ENCODE measurements around the gene CFAP69. TPM values are rescaled to one million over a fixed set of nuclear protein-coding genes. Genes with fewer than 3 reads are reported as not detected.
A peak's percentile ranks its signal among the peaks of the same experiment; 100 is the strongest.

Gene CFAP69
- total RNA-seq, 2 donors from 2014 or later: 27.4 to 50.6 TPM

DNA sequence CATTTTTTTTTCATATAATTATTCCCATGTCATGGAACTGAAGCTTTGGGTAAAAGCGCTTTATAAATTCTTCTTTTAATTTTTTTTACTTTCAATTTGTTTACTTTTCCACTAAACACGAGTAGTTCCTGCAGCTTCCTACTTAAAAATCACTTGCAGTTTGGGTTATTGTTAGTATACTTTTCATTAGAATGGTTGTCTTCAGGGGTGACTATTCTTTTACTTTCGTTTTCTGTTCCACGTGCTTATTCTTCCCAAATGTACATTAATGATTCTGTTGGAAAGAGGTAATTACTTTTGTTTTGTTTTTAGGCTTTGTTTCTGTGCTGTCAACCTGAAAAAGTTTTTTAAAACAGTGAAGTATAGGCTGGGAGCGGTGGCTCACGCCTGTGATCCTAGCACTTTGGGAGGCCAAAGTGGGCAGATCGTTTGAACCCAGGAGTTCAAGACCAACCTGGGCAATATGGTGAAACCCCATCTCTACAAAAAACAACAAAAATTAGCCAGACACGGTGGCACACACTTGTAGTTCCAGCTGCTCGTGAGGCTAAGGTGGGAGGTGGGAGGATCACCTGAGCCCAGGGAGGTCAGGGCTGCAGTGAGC is 5.2 kb upstream of the CFAP69 start:
- H3K27me3 ChIP-seq (replicated peaks; ENCODE audit: insufficient read depth): no peaks in the 10 kb centered on the region
- intact Hi-C loops (cut with DNase I): no loop called here
- no peaks in the 10 kb centered on the region for H3K4me1 ChIP-seq (replicated peaks)
- H3K36me3 ChIP-seq: no peaks in the 10 kb centered on the region
- H3K9me3 ChIP-seq: no peaks in the 10 kb centered on the region
- WGBS: 85% methylated on average over 9 of the region's 9 CpGs
- DNase-seq (ENCODE audit: low spot score): no peak
- H3K4me3 ChIP-seq: no peak overlapping the region
- TF ChIP-seq POLR2A (IDR thresholded peaks at IDR 0.05) (no peak), POLR2AphosphoS5 (IDR thresholded peaks at IDR 0.05) (no peak)
- TF ChIP-seq, protein P1, sequence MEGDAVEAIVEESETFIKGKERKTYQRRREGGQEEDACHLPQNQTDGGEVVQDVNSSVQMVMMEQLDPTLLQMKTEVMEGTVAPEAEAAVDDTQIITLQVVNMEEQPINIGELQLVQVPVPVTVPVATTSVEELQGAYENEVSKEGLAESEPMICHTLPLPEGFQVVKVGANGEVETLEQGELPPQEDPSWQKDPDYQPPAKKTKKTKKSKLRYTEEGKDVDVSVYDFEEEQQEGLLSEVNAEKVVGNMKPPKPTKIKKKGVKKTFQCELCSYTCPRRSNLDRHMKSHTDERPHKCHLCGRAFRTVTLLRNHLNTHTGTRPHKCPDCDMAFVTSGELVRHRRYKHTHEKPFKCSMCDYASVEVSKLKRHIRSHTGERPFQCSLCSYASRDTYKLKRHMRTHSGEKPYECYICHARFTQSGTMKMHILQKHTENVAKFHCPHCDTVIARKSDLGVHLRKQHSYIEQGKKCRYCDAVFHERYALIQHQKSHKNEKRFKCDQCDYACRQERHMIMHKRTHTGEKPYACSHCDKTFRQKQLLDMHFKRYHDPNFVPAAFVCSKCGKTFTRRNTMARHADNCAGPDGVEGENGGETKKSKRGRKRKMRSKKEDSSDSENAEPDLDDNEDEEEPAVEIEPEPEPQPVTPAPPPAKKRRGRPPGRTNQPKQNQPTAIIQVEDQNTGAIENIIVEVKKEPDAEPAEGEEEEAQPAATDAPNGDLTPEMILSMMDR (IDR thresholded peaks at IDR 0.05): no peak
- H3K27ac ChIP-seq: peak overlapping the region in 1 of 2 donors; percentile 55

DNA sequence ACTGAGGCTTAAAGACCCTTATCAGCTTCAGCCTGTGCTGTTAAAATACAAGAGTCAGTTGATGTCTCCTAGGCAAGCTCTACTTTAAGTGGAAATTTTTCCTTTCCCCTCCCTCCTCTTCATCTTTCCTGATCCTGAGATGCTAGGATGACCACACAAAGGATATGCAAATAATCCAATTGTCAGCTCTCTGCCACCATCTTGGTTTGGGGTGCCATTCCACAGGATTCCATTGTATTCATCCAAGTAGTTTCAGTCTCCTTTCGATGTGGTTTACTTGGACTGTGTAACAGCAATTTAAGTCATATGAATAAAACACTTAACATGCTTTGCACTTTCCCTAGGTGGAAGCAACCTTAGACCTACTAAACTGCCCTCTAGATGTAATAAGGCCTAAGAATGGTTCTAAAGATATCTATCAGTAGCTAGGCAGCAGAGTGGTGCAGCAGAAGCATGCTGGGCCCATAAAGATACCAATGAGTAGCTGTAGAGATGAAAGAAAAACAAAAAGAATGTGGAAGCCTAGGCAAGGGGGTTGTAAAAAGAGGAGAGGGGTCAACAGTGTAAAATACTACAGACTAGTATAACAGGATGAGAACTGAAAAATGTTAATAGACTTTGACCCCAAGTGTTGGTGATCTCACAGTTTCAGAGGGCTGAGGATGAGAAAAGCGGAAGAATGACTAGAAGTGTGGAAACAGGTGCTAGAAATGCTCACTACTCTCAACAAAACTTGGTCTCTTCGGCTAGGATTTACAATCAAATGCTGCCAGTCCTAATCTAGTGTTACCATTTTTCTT is 2.4 kb upstream of the CFAP69 start:
- Histone ChIP-seq H3K4me1 (replicated peaks) (no peaks in the 10 kb centered on the region), H3K4me3 (no peak overlapping the region), H3K27ac (peak overlapping the region in 1 of 2 donors; percentile 39), H3K27me3 (replicated peaks; ENCODE audit: insufficient read depth) (no peaks in the 10 kb centered on the region), H3K36me3 (no peaks in the 10 kb centered on the region), H3K9me3 (no peaks in the 10 kb centered on the region)
- WGBS: 83% methylated on average over 3 of the region's 3 CpGs
- TF ChIP-seq POLR2A (IDR thresholded peaks at IDR 0.05) (no peak), POLR2AphosphoS5 (IDR thresholded peaks at IDR 0.05) (no peak)
- TF ChIP-seq, protein P1 (IDR thresholded peaks at IDR 0.05): no peak
- intact Hi-C loops (cut with DNase I): no loop called here
- DNase-seq (ENCODE audit: low spot score): no peak

DNA sequence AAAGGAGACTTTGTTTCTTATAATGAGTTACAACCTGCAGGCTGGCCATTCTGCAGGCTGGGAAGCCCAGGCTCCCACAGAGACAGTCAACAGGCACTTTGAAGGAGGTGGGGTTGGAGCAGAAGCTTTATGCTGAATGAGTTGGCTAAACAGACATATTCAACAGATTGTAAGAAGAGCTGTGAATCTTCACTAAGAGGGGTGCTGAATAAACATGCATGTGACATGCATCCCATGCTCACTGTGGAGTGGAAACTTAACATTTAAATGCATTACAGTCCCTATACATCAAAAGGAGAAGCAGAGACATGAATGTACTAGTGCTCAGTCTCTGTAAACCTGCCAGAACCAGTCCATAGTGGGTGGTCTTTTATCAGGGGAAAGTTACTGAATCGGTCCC is 1.4 kb upstream of the CFAP69 start:
- Histone ChIP-seq H3K27ac (peak overlapping the region in 1 of 2 donors; percentile 93), H3K36me3 (no peaks in the 10 kb centered on the region), H3K4me1 (replicated peaks) (no peaks in the 10 kb centered on the region), H3K9me3 (no peaks in the 10 kb centered on the region), H3K27me3 (replicated peaks; ENCODE audit: insufficient read depth) (no peaks in the 10 kb centered on the region), H3K4me3 (no peak overlapping the region)
- TF ChIP-seq POLR2A (IDR thresholded peaks at IDR 0.05) (no peak), POLR2AphosphoS5 (IDR thresholded peaks at IDR 0.05) (no peak)
- TF ChIP-seq, protein P1 (IDR thresholded peaks at IDR 0.05): no peak
- 12% methylated on average over 1 of the region's 1 CpG for WGBS
- intact Hi-C loops (cut with DNase I): no loop called here
- no peak for DNase-seq (ENCODE audit: low spot score)

DNA sequence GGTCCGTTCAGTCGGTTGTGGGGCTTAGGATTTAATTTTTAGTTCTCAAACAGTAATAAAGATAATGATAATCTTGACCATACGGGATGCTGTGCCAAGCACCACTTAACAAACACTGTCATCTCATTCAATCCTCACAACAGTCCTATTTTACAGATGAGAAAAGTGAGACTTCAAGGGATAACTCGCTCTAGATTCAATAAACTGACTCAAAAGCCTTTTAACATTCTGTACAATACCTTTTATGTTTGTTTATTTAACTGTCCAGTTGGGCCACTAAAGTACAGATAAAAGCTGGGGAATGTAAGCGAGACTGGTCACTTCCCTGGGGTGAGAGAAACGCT is 437 bp upstream of the CFAP69 start:
- Histone ChIP-seq H3K9me3 (no peaks in the 10 kb centered on the region), H3K36me3 (no peaks in the 10 kb centered on the region), H3K27ac (peak overlapping the region; percentile 39 to 93), H3K27me3 (replicated peaks; ENCODE audit: insufficient read depth) (no peaks in the 10 kb centered on the region), H3K4me1 (replicated peaks) (no peaks in the 10 kb centered on the region), H3K4me3 (peak overlapping the region; percentile 77 to 95)
- intact Hi-C loops (cut with DNase I): no loop called here
- no peak for TF ChIP-seq POLR2AphosphoS5 (IDR thresholded peaks at IDR 0.05)
- TF ChIP-seq POLR2A (IDR thresholded peaks at IDR 0.05): no peak
- TF ChIP-seq, protein P1 (IDR thresholded peaks at IDR 0.05): no peak
- 10% methylated on average over 6 of the region's 6 CpGs for WGBS
- no peak for DNase-seq (ENCODE audit: low spot score)
